Peyer's patch (tissue), 4 donors: ENCODE data around the gene SLC38A6.

Source experiments
- POLR2A ChIP-seq, 2 donors: fragments of 450-650 bp; IDR thresholded peaks; one replicate each; pipeline ENCODE4 v1.5.1; 2017; ENCODE audit warnings: antibody characterized with exemption in 2 of 2, mild to moderate bottlenecking in 2 of 2, moderate library complexity in 2 of 2
- TF ChIP-seq, protein P1 (sequence below), 6 experiments: fragments of 450-650 bp in 4 of 6; fragments of 200-600 bp in 2 of 6; sonication (generic) in 1 of 6; IDR thresholded peaks; one replicate each; pipeline ENCODE4 v1.5.1; 2017 to 2019; ENCODE audit warnings: antibody characterized with exemption in 6 of 6, mild to moderate bottlenecking in 3 of 6, moderate library complexity in 1 of 6

DNA sequence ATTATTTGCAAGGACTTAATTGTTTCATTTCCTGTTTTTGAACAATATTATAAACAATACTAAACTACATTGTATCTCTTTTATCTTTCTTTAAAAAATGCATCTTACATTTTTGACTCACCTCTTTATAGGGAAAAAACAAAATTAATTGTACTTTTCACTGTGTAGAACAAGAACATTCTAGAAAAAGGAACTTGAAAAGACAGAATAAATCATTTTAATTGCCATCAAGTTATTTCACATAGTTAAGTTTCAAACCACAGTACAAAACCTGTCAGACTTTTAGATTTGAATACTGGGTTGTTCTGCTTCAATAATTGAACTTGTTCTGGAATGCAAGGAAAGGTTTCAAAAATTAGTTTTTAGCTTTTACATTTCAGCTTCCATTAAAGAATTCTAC, 50.0 kb downstream of the SLC38A6 start:
- TF ChIP-seq, protein P1, sequence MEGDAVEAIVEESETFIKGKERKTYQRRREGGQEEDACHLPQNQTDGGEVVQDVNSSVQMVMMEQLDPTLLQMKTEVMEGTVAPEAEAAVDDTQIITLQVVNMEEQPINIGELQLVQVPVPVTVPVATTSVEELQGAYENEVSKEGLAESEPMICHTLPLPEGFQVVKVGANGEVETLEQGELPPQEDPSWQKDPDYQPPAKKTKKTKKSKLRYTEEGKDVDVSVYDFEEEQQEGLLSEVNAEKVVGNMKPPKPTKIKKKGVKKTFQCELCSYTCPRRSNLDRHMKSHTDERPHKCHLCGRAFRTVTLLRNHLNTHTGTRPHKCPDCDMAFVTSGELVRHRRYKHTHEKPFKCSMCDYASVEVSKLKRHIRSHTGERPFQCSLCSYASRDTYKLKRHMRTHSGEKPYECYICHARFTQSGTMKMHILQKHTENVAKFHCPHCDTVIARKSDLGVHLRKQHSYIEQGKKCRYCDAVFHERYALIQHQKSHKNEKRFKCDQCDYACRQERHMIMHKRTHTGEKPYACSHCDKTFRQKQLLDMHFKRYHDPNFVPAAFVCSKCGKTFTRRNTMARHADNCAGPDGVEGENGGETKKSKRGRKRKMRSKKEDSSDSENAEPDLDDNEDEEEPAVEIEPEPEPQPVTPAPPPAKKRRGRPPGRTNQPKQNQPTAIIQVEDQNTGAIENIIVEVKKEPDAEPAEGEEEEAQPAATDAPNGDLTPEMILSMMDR (IDR thresholded peaks at IDR 0.05), result no peak
- no peak for TF ChIP-seq POLR2A (IDR thresholded peaks at IDR 0.05)
